ENCODE data around the gene TSPAN18.

- TF ChIP-seq CTCF (IDR thresholded peaks at IDR 0.05; ENCODE audit: low read depth, low read length, poor library complexity, severe bottlenecking) (no peak), EZH2phosphoT487 (IDR thresholded peaks at IDR 0.05; ENCODE audit: borderline replicate concordance, low read length) (no peak)
These were observed 34.3 kb downstream of the TSPAN18 start for GRCh38 chr11:44760917-44761550.

Data from DOHH2 (cell line).